NCI-H1105 treated with DMSO at 0.1 percent for 48 hours (cell line): ENCODE results near the gene DLG2.

Experiments
- DNase-seq: peaks from one replicate; lab custom pipeline; 2025; lab: John Stamatoyannopoulos, UW

Gene DLG2

DNA sequence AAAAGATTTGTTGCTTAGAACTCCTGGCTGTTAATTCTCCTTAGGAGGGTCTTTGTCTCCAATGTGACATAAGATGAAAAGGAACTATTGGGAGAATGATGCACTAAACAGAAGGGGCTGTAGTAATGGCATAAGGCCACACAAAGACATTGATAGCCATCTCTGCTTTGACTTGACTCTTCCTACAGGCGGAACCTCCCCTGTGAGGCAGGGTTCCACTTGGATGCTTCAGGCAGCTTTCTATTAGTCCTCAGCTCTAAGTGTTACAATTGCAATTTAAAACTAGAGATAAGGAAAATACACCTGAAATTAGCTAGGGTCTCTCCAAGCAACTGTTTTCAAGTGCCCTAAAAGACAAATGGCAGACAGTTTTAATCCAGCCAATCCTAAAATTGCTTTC lies 1949.4 kb downstream of the DLG2 start:
- DNase-seq = no peak

DNA sequence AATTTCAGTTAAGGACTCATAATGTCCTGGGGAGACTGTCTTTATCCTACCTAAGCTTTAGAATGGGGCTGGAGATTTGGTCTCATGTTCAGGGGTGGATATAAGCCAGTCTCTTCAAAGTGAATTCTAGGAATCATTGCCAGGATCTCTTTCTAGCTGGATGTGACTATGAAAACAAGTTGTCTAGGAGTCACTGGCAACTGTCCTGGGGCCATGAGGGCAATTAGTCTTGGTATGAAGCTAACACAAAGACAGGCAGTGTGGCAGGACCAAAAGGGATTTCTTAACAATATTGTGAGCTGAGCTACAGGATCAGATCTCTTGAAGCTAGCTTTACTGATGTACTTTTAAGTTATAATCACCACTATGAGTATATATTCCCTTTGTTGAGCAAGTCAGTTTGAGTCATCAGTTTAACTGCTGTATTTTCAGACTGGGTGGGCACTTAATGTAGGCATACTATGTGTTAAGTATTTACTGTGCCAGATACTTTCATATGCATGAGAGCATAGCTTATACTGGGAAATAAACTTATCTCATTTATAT lies 1951.0 kb downstream of the DLG2 start:
- no peak for DNase-seq

- DNase-seq = no peak
These were observed 1952.8 kb downstream of the DLG2 start for GRCh38 chr11:83674102-83674896.

- peak; percentile 63 for DNase-seq
These were observed 1955.9 kb downstream of the DLG2 start for GRCh38 chr11:83671289-83671688.

GRCh38 chr11:83666149-83666548 lies 1961.0 kb downstream of the DLG2 start:
- DNase-seq = no peak

GRCh38 chr11:83663988-83664387 lies 1963.2 kb downstream of the DLG2 start:
- no peak for DNase-seq

- DNase-seq = no peak
These were observed 1963.7 kb downstream of the DLG2 start for GRCh38 chr11:83663446-83663845.

DNA sequence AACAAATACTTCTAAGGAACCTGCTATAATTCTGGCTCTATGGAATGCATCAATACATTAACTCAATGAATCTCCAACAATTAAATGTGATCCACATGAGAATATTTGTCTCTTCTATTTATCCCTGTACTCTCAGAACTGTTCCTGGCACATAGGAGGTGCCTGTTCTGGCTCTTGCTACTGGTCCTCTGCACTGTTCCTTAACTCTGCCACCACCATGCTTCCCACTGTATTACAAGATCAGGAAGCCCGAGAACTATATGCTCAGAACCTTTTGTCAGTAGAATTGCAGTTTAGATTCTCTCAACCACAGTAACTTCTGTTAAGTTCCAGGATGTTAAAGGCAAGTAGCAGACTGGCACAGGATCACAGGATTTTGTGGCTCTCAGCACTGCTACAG lies 1964.7 kb downstream of the DLG2 start:
- no peak for DNase-seq

GRCh38 chr11:83661491-83662350 lies 1965.4 kb downstream of the DLG2 start:
- DNase-seq = no peak

- no peak for DNase-seq
These were observed 1967.7 kb downstream of the DLG2 start for GRCh38 chr11:83659466-83659865.

GRCh38 chr11:83656796-83657330 lies 1970.3 kb downstream of the DLG2 start:
- no peak for DNase-seq

DNA sequence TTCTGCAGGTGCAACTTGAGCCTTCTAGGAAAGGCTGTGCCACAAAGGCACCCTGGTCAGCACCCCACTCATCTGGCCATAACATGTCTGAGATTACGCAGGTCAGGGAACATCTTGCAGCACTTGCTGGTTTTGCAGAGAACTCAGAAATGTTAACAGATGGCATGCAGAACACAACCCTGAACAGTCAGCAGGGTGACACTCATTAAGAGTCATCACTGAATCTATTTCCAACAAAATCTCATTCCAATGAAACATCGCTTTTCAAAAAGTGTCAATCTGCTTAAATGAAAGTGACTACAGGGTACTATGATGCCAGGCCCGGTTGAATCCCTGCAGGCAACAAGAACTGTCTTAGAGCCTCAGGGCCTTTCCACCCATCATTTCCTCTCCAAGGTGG lies 1971.2 kb downstream of the DLG2 start:
- no peak for DNase-seq

DNA sequence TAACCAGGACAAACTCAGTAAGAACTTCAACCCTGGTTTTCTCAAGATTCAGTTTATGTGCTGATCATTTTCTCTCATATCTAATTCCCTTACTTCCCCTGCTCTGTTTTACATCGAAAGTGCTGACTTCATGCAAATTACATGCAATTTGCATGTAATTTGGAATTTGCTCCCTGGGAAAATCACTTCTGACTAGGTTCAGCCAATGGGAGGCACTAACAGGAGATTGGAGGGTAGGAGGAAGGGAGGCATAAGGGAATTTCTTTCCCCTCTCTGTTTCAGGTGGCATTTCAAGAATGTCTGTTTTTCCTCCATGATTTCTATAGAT lies 1977.7 kb downstream of the DLG2 start:
- DNase-seq = no peak

DNA sequence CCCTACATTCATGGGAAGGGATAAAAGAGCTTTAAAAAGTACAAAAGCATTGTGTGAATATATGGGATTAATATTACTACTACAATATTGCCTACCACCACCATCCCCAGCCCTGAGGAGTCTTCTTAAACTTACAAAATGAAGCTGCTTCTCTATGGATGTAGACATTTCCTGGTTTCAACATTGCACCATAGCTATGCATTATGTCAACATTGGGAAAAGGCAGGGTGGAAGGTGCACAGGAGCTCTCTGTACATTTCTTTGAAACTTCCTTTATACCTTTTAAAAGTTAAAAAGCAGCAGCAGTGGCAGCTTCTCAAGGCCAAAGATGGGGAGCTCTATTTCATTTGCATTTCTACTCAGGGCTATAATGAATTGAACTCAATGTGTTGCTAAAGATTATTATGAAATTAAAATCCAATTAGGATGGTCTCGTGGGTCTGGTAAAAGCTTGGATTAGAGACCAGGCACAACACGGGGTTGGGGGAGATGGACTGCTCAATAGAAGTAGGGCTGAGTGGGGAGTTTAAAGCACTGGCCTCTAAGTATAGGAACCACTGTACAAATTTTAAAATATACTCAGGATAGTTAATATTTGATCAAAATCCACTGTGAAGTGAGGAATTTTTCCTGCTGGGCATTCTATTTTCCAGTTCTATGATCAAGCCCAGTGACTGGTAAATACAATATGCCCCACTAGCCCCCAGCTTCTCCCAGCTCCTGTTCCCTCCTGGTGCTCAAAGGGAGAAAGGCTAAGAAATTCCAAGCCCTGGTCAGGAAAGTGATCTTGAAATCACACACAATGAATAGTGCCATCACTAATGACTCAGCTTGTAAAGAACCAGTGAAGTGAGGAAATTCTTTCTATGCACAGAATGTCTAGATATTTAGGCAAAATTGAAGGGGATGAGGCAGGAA lies 1978.3 kb downstream of the DLG2 start:
- DNase-seq = no peak

DNA sequence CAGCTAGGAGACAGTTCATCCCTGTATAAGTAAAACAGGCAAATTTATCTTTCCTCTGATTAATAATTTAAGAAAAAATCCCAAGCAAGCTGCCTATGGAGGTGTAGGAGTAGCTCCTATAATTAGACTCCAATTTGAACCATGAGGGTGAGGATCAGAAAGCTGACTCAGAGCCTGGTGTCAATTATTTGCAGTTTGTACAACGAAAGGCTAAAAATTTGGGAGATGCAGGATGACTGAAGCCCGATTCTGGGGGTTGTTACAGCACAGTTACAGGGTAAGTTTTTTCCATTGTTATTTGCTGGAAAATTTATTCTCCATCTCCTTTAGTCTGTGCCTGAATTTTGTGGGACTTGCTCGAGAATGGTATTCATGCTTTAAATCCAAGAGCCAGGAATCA lies 1981.6 kb downstream of the DLG2 start:
- no peak for DNase-seq

- DNase-seq = no peak
These were observed 1984.0 kb downstream of the DLG2 start for GRCh38 chr11:83643115-83643514.

DNA sequence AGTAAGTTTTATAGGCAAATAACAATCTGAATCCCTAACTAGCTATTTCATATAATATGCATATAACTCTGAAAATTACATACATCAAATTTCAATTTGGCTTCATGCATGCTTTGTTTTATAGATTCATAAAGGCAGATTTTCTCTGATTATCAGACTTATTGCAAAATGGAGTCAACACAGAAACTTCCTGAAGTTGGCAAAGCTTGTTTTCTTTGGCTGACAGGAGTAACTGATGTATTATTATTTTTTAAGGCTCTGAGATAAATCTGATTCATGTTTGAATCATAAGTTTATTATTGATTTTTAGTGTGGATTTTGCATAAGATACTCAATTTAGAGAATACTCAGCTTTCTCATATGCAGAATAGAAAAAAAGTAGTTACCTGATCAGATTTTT lies 1984.6 kb downstream of the DLG2 start:
- DNase-seq = no peak

DNA sequence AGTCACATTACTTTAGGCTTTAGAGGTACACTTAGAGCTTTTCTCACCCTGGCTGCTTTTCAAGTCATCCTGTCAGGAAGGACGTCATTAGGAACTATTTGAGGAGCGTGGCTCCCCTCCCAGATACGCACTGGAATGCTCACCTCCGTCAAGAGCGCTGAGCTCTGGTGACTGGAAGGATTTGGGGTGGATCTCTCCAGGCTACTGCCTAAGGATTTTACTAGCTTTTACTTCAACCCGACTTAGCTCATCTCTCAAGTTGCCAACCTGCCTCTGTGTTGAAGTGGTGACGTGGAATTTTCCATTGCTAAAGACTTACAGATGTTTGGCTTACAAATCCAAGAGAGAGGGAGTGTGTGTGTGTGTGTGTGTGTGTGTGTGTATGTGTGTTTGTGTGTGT lies 1985.6 kb downstream of the DLG2 start:
- DNase-seq = no peak

GRCh38 chr11:83639995-83640758 lies 1987.0 kb downstream of the DLG2 start:
- DNase-seq = no peak

GRCh38 chr11:83635166-83635565 lies 1992.0 kb downstream of the DLG2 start:
- no peak for DNase-seq

DNA sequence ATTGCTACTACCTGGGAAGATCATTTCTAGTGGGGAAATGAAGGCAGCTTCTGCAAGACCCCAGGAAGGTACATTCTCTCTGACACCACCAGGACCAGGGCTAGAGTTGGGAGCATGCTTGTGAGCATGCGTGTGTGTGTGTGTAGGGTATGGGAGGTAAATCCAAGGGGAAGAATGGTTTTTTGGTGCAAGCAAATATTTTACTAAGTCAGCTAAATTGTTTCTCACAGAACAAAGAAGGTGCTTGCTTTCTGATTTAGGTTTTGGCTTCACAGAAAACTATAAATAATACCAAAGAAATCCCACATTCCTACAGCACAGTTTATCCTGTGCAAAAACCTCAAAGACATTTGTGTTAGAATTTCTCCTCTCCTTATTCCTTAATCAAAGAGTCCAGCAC lies 1996.9 kb downstream of the DLG2 start:
- no peak for DNase-seq
